ENCODE data around the gene KCNT2.

GRCh38 chr1:196180847-196181593 lies 427.2 kb downstream of the KCNT2 start:
- no peak for TF ChIP-seq POLR2A (IDR thresholded peaks at IDR 0.05; ENCODE audit: low read depth, low read length)
- TF ChIP-seq POLR2AphosphoS5 (IDR thresholded peaks at IDR 0.05; ENCODE audit: low read depth, low read length), result no peak
- no peak for TF ChIP-seq POU2F2 (IDR thresholded peaks at IDR 0.05; ENCODE audit: low read depth, low read length)
